Caco-2 (cell line): ENCODE results near the gene AMH. TPM values are rescaled to one million over a fixed set of nuclear protein-coding genes. Genes with fewer than 3 reads are reported as not detected.

Experiments
- BruUV-seq: library from RNA; stranded (reverse); fragments of 400-500 nt; replicated peaks from 2 replicates; lab custom pipeline; 2021; lab: Mats Ljungman, UMichigan
- CTCF ChIA-PET: fragments of 300-600 bp; sonication (Branson Sonifier 250); formaldehyde crosslinking; loops from one replicate; lab custom pipeline; 2022; ENCODE audit warnings: antibody characterized with exemption; lab: Charles Lee
- POLR2A ChIA-PET: fragments of 300-600 bp; sonication (Branson Sonifier 250); formaldehyde crosslinking; loops from one replicate; lab custom pipeline; 2022; ENCODE audit warnings: antibody characterized with exemption; lab: Charles Lee
- DNase-seq, 2 experiments: peaks; one replicate each; pipeline versions ENCODE4 v3.0.0 to v3.0.0-alpha.2; 2020 to 2022
- H3K27me3 ChIP-seq: replicated peaks from 2 replicates; pipeline ENCODE4 v1.6.0; 2011; ENCODE audit warnings: low read length; ENCODE audit not compliant: control insufficient read depth, insufficient read depth
- H3K36me3 ChIP-seq: 2 replicates; pipeline ENCODE4 v1.5.1; 2011; ENCODE audit warnings: low read length; ENCODE audit not compliant: control insufficient read depth, insufficient read depth
- H3K4me1 ChIP-seq: fragments of 250-450 bp; sonication (Bioruptor Pico); 2 replicates; pipeline ENCODE4 v1.5.1; 2020; ENCODE audit warnings: mild to moderate bottlenecking
- H3K4me3 ChIP-seq: 2 replicates; pipeline ENCODE4 v1.5.1; 2011; ENCODE audit warnings: low read depth, mild to moderate bottlenecking, control low read depth, low read length
- H3K9me3 ChIP-seq: fragments of 250-450 bp; sonication (Bioruptor Pico); 2 replicates; pipeline ENCODE4 v1.5.1; 2020; ENCODE audit warnings: mild to moderate bottlenecking, moderate library complexity
- H3K27ac Mint-ChIP-seq: one replicate; pipeline ENCODE4 v1.8.0; 2022; ENCODE audit warnings: mixed read lengths; ENCODE audit not compliant: unreplicated experiment
- H3K27me3 Mint-ChIP-seq: one replicate; pipeline ENCODE4 v1.8.0; 2022; ENCODE audit warnings: mixed read lengths; ENCODE audit not compliant: insufficient read depth, unreplicated experiment
- H3K36me3 Mint-ChIP-seq: one replicate; pipeline ENCODE4 v1.8.0; 2022; ENCODE audit warnings: mild to moderate bottlenecking, mixed read lengths; ENCODE audit not compliant: insufficient read depth, unreplicated experiment
- H3K4me1 Mint-ChIP-seq: one replicate; pipeline ENCODE4 v1.8.0; 2022; ENCODE audit warnings: low read depth, mixed read lengths; ENCODE audit not compliant: unreplicated experiment
- H3K4me3 Mint-ChIP-seq: one replicate; pipeline ENCODE4 v1.8.0; 2022; ENCODE audit warnings: mild to moderate bottlenecking, moderate library complexity, mixed read lengths; ENCODE audit not compliant: unreplicated experiment
- H3K9me3 Mint-ChIP-seq: one replicate; pipeline ENCODE4 v1.8.0; 2022; ENCODE audit warnings: mixed read lengths; ENCODE audit not compliant: unreplicated experiment
- CTCF ChIP-seq, 2 experiments: fragments of 200-600 bp in 1 of 2; IDR thresholded peaks; 1 replicate in 1 of 2; 2 replicates in 1 of 2; pipeline versions ENCODE4 v1.5.1 to v1.8.0; 2011 to 2022; ENCODE audit warnings: antibody characterized with exemption in 1 of 2, control low read depth in 1 of 2, inconsistent platforms in 1 of 2, low read depth in 1 of 2, low read length in 1 of 2, mild to moderate bottlenecking in 1 of 2, moderate library complexity in 1 of 2; ENCODE audit not compliant: insufficient read depth in 1 of 2, severe bottlenecking in 1 of 2, unreplicated experiment in 1 of 2
- intact Hi-C: fragments of 100-400 bp; cut with micrococcal nuclease; formaldehyde crosslinking; loops from one replicate; pipeline ENCODE4 v1.10.0; 2022; ENCODE audit not compliant: unreplicated experiment
- total RNA-seq: library from RNA; stranded (reverse); gene quantifications from 2 replicates; pipeline ENCODE4 v1.2.3, GENCODE V29; 2022

The AMH gene
- total RNA-seq, 1 experiment from 2014 or later: 19.4 TPM

- Histone ChIP-seq H3K4me1 (no peaks in the 10 kb centered on the region), H3K9me3 (no peaks in the 10 kb centered on the region), H3K36me3 (no peaks in the 10 kb centered on the region), H3K27me3 (no peaks in the 10 kb centered on the region), H3K4me3 (no peak overlapping the region)
- intact Hi-C loops: no loop called here
- Mint-ChIP-seq H3K4me1 (no peaks in the 10 kb centered on the region), H3K4me3 (no peak overlapping the region), H3K27ac (no peak overlapping the region), H3K36me3 (peaks cover under 1% of the 10 kb centered on the region), H3K9me3 (no peaks in the 10 kb centered on the region), H3K27me3 (no peaks in the 10 kb centered on the region)
- POLR2A ChIA-PET: no interaction called here
- BruUV-seq: no TSS peak
- no peak for TF ChIP-seq CTCF (IDR thresholded peaks at IDR 0.05; ENCODE audit: insufficient read depth in 1 of 2, low read depth in 1 of 2, low read length in 1 of 2, severe bottlenecking in 1 of 2, unreplicated experiment in 1 of 2)
- CTCF ChIA-PET: no interaction called here
- no peak for DNase-seq
These were observed 10.2 kb downstream of the AMH start for GRCh38 chr19:2259336-2259735.

GRCh38 chr19:2260341-2260805 lies 11.2 kb downstream of the AMH start:
- DNase-seq: no peak
- no peaks in the 10 kb centered on the region for H3K4me1 ChIP-seq
- no peak overlapping the region for H3K27ac Mint-ChIP-seq
- H3K4me1 Mint-ChIP-seq: no peaks in the 10 kb centered on the region
- no peak overlapping the region for H3K4me3 Mint-ChIP-seq
- no peaks in the 10 kb centered on the region for H3K27me3 ChIP-seq
- POLR2A ChIA-PET: no interaction called here
- intact Hi-C loops: no loop called here
- no peaks in the 10 kb centered on the region for H3K36me3 ChIP-seq
- TF ChIP-seq CTCF (IDR thresholded peaks at IDR 0.05; ENCODE audit: insufficient read depth in 1 of 2, low read depth in 1 of 2, low read length in 1 of 2, severe bottlenecking in 1 of 2, unreplicated experiment in 1 of 2): no peak
- no peaks in the 10 kb centered on the region for H3K9me3 Mint-ChIP-seq
- no peaks in the 10 kb centered on the region for H3K36me3 Mint-ChIP-seq
- no peak overlapping the region for H3K4me3 ChIP-seq
- H3K27me3 Mint-ChIP-seq: no peaks in the 10 kb centered on the region
- no peaks in the 10 kb centered on the region for H3K9me3 ChIP-seq
- CTCF ChIA-PET: no interaction called here
- no TSS peak for BruUV-seq

- Histone ChIP-seq H3K4me3 (no peak overlapping the region), H3K27me3 (no peaks in the 10 kb centered on the region), H3K9me3 (no peaks in the 10 kb centered on the region), H3K36me3 (no peaks in the 10 kb centered on the region), H3K4me1 (no peaks in the 10 kb centered on the region)
- DNase-seq: no peak
- ChIA-PET POLR2A (no interaction called here), CTCF (no interaction called here)
- no peaks in the 10 kb centered on the region for H3K4me1 Mint-ChIP-seq
- no peak overlapping the region for H3K27ac Mint-ChIP-seq
- H3K9me3 Mint-ChIP-seq: no peaks in the 10 kb centered on the region
- no peaks in the 10 kb centered on the region for H3K36me3 Mint-ChIP-seq
- BruUV-seq: no TSS peak
- no peaks in the 10 kb centered on the region for H3K27me3 Mint-ChIP-seq
- TF ChIP-seq CTCF (IDR thresholded peaks at IDR 0.05; ENCODE audit: insufficient read depth in 1 of 2, low read depth in 1 of 2, low read length in 1 of 2, severe bottlenecking in 1 of 2, unreplicated experiment in 1 of 2): peak; percentile 7 to 40
- intact Hi-C loops: no loop called here
- H3K4me3 Mint-ChIP-seq: no peak overlapping the region
These were observed 12.5 kb downstream of the AMH start for GRCh38 chr19:2261438-2262172.
